AG09309 (cell line): ENCODE measurements around the gene RPSA.

ENCODE experiments used
- DNase-seq: peaks from one replicate; pipeline ENCODE4 v3.0.0-alpha.2; 2010; ENCODE audit warnings: low read depth
- H3K4me3 ChIP-seq: 2 replicates; pipeline ENCODE4 v1.5.1; 2011; ENCODE audit warnings: mild to moderate bottlenecking, low read depth, low read length, moderate library complexity; ENCODE audit not compliant: control insufficient read depth
- CTCF ChIP-seq: IDR thresholded peaks from 2 replicates; pipeline ENCODE4 v1.5.1; 2011; ENCODE audit warnings: mild to moderate bottlenecking, low read depth, low read length, inconsistent platforms; ENCODE audit not compliant: insufficient read depth, control insufficient read depth; ENCODE audit errors: missing control alignments

RPSA gene

GRCh38 chr3:39376959-39377634 lies 29.4 kb upstream of the RPSA start:
- H3K4me3 ChIP-seq: no peak overlapping the region
- no peak for TF ChIP-seq CTCF
- DNase-seq: no peak

GRCh38 chr3:39378088-39378487 lies 28.4 kb upstream of the RPSA start:
- peak; percentile 66 for TF ChIP-seq CTCF
- H3K4me3 ChIP-seq: no peak overlapping the region
- no peak for DNase-seq

GRCh38 chr3:39378957-39379777 lies 27.4 kb upstream of the RPSA start:
- H3K4me3 ChIP-seq: no peak overlapping the region
- TF ChIP-seq CTCF: no peak
- DNase-seq: no peak

- no peak overlapping the region for H3K4me3 ChIP-seq
- no peak for TF ChIP-seq CTCF
- DNase-seq: no peak
Measured at GRCh38 chr3:39379778-39380155, 26.8 kb upstream of the RPSA start.

GRCh38 chr3:39381432-39381831 lies 25.1 kb upstream of the RPSA start:
- no peak overlapping the region for H3K4me3 ChIP-seq
- no peak for DNase-seq

More at GRCh38 chr3:39381432-39381831, 25.1 kb upstream of the RPSA start:
- TF ChIP-seq CTCF: no peak
